Measurements from ENCODE around the gene LGALS9B.
"Not testable (repeated sequence)": the region's sequence is repeated elsewhere in the genome, so short reads cannot be mapped to it uniquely, and the experiment has no call there.

LGALS9B gene

DNA sequence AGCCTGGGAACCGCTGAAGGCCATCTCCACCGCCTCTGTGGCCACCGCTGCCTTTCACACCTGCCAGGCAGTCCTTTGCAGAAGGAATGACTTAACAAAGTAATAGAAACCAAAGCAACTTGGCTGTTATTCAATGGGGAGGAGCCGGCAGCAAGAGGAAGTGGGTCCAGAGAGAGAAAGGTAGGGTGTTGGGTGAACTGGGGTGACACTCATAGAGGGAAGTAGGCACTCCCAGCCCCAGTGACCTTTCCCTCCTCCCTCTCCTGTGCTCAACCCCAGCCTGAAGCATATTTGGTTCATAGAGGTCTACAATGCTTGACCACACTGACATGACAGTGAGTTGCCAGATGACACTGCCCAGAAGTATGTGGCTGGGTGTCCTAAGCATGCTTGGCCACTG lies at the start of gene LGALS9B:
LGALS9B (minus strand) TSS at position 93 of the 400 bp plus-strand sequence; CDS start at position 24, 69 bp downstream.
- H3K27me3 ChIP-seq (ENCODE audit: control insufficient read depth, low read length); H4K20me1 ChIP-seq (ENCODE audit: control insufficient read depth, insufficient read depth, low read depth, low read length); H3K4me2 ChIP-seq (ENCODE audit: low read length); H3K36me3 ChIP-seq (ENCODE audit: control insufficient read depth, low read length); H3K79me2 ChIP-seq (ENCODE audit: control insufficient read depth, low read length); H3K27ac ChIP-seq (ENCODE audit: low read depth, low read length); H3K9me2 ChIP-seq (replicated peaks; ENCODE audit: control insufficient read depth, low read length); H3K4me1 ChIP-seq (ENCODE audit: control insufficient read depth, low read length); H3K4me3 ChIP-seq (ENCODE audit: low read length); H3K9me3 ChIP-seq (ENCODE audit: control insufficient read depth, insufficient read depth, low read length); H3F3A ChIP-seq (ENCODE audit: control insufficient read depth, insufficient read depth): not testable (repeated sequence)

DNA sequence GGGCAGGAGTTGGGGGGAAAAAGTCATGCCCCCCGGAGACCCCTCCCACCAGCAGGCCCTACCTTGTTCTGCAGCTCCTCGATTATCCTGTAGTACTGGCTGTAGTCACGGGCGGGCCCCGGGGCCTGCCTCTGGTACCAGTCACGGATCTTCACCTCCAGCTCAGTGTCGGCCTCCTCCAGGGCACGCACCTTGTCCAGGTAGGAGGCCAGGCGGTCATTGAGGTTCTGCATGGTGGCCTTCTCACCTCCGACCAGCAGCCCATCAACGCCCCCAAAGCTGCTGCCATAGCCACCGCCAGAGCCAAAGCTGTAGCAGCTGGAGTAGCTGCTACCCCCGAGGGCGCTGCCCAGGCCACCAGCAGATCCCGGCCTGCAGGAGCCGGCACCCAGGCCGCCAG lies 49.6 kb upstream of the LGALS9B start:
- H3K4me1 ChIP-seq (ENCODE audit: control insufficient read depth, low read length); H3K4me2 ChIP-seq (ENCODE audit: low read length); H3K27ac ChIP-seq (ENCODE audit: low read depth, low read length); H4K20me1 ChIP-seq (ENCODE audit: control insufficient read depth, insufficient read depth, low read depth, low read length); H3K4me3 ChIP-seq (ENCODE audit: low read length); H3K36me3 ChIP-seq (ENCODE audit: control insufficient read depth, low read length); H3K9me2 ChIP-seq (replicated peaks; ENCODE audit: control insufficient read depth, low read length); H3F3A ChIP-seq (ENCODE audit: control insufficient read depth, insufficient read depth); H3K79me2 ChIP-seq (ENCODE audit: control insufficient read depth, low read length); H3K9me3 ChIP-seq (ENCODE audit: control insufficient read depth, insufficient read depth, low read length); H3K27me3 ChIP-seq (ENCODE audit: control insufficient read depth, low read length): not testable (repeated sequence)

DNA sequence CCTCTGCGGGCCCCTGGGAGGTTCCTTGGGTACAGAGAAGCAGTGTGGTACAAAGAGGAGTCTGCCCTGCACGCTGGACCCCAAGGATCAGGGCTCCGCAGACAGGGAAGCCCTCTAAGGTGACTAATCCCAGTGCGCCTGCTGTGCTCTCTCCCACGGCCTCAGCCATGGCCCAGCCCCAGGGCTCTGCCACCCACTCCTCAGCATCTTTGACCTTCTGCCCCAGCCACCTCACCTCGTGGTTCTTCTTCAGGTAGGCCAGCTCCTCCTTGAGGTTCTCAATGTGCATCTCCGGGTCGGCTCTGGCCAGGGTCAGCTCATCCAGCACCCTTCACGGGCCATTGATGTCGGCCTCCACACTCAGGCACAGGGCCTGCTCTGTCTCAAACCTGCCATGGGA lies 47.8 kb upstream of the LGALS9B start:
- not testable (repeated sequence) for H3K79me2 ChIP-seq (ENCODE audit: control insufficient read depth, low read length); H3K27ac ChIP-seq (ENCODE audit: low read depth, low read length)

DNA sequence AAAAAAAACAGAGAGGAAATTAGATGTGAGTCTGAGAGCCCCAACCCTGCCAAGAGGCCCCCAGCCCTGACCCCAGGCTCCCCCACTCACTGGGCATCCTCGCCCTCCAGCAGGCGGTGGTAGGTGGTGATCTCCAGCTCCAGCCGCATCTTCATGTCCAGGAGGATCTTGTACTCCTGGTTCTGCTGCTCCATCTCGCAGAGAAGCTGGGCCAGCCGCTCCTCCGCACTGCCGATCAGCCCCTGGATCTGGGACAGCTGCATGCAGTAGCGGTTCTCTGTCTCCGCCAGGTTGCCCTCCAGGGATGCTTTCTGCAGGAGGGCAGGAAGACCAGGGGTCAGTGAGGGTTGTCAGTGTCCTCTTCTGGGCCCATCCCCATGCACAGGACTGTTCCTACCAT lies 46.2 kb upstream of the LGALS9B start:
- H3K27me3 ChIP-seq (ENCODE audit: control insufficient read depth, low read length); H3K4me2 ChIP-seq (ENCODE audit: low read length); H3K36me3 ChIP-seq (ENCODE audit: control insufficient read depth, low read length); H3F3A ChIP-seq (ENCODE audit: control insufficient read depth, insufficient read depth); H3K9me3 ChIP-seq (ENCODE audit: control insufficient read depth, insufficient read depth, low read length); H4K20me1 ChIP-seq (ENCODE audit: control insufficient read depth, insufficient read depth, low read depth, low read length); H3K27ac ChIP-seq (ENCODE audit: low read depth, low read length); H3K4me3 ChIP-seq (ENCODE audit: low read length); H3K79me2 ChIP-seq (ENCODE audit: control insufficient read depth, low read length); H3K9me2 ChIP-seq (replicated peaks; ENCODE audit: control insufficient read depth, low read length); H3K4me1 ChIP-seq (ENCODE audit: control insufficient read depth, low read length): not testable (repeated sequence)

More for the DNA sequence above, 47.8 kb upstream of the LGALS9B start:
- H3K9me2 ChIP-seq (replicated peaks; ENCODE audit: control insufficient read depth, low read length); H3K4me2 ChIP-seq (ENCODE audit: low read length); H4K20me1 ChIP-seq (ENCODE audit: control insufficient read depth, insufficient read depth, low read depth, low read length); H3K9me3 ChIP-seq (ENCODE audit: control insufficient read depth, insufficient read depth, low read length); H3K27me3 ChIP-seq (ENCODE audit: control insufficient read depth, low read length); H3K4me3 ChIP-seq (ENCODE audit: low read length); H3K36me3 ChIP-seq (ENCODE audit: control insufficient read depth, low read length); H3K4me1 ChIP-seq (ENCODE audit: control insufficient read depth, low read length); H3F3A ChIP-seq (ENCODE audit: control insufficient read depth, insufficient read depth): not testable (repeated sequence)

DNA sequence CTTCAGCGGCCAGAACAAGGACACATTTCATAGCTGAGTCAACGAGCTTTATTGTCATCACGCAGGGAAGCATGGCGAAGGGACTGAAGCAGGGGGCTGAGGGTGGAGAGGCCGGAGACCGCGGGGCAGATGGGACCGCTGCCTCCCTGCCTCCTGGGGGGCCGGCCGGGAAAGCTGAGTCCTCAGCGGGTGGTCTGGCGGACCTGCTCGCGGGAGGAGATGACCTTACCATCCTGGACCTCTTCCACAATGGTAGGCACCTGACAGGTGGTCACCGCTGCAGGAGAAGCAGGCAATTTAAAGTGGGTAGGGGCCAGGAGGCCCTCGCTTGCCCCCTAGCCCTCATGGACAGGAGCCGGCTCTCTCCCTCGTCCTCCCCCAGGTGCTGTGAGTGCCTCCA lies 45.0 kb upstream of the LGALS9B start:
- not testable (repeated sequence) for H3K4me3 ChIP-seq (ENCODE audit: low read length); H4K20me1 ChIP-seq (ENCODE audit: control insufficient read depth, insufficient read depth, low read depth, low read length); H3F3A ChIP-seq (ENCODE audit: control insufficient read depth, insufficient read depth); H3K27me3 ChIP-seq (ENCODE audit: control insufficient read depth, low read length); H3K4me2 ChIP-seq (ENCODE audit: low read length); H3K9me3 ChIP-seq (ENCODE audit: control insufficient read depth, insufficient read depth, low read length); H3K79me2 ChIP-seq (ENCODE audit: control insufficient read depth, low read length); H3K27ac ChIP-seq (ENCODE audit: low read depth, low read length); H3K4me1 ChIP-seq (ENCODE audit: control insufficient read depth, low read length); H3K9me2 ChIP-seq (replicated peaks; ENCODE audit: control insufficient read depth, low read length); H3K36me3 ChIP-seq (ENCODE audit: control insufficient read depth, low read length)

DNA sequence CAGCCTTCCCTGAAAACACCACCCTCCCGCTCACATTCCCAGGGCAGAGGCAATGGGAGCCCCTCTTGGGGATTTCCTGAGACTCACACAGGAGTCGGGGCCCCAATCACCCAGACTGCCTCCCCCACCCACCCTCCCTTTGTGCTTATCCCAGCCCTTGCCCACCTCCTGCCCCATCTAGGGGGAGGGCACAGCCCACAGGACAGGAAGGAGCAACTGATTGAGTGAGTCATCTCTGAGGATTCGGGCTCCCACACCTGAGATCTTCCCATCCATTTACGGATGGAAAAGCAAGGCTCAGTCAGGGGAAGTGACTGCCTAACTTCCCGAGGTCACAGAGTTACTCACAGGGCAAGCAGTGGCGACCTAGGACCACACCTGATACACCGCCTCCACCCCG lies 44.4 kb upstream of the LGALS9B start:
- not testable (repeated sequence) for H3K9me3 ChIP-seq (ENCODE audit: control insufficient read depth, insufficient read depth, low read length); H3K79me2 ChIP-seq (ENCODE audit: control insufficient read depth, low read length)

DNA sequence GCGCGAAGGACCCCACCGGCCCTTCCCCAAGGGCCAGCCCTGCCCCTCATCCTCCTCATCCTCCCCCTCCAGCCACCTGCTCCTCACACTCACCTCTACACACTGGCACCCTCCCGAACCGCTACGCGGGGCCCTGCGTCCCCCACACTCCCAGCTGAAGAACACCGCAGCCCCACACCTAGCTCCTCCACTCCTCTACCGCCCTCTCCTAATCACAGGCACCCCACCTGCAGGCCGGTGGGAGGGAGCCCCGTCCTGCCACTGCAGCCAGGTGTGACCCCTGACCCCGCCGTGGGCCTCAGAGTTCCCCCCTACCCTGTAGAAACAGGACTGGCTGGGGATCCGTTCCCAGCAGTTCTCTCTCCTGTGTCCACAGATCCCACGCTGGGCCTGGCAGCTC lies 38.0 kb upstream of the LGALS9B start:
- not testable (repeated sequence) for H3K36me3 ChIP-seq (ENCODE audit: control insufficient read depth, low read length); H3F3A ChIP-seq (ENCODE audit: control insufficient read depth, insufficient read depth); H3K9me3 ChIP-seq (ENCODE audit: control insufficient read depth, insufficient read depth, low read length); H3K9me2 ChIP-seq (replicated peaks; ENCODE audit: control insufficient read depth, low read length); H3K27me3 ChIP-seq (ENCODE audit: control insufficient read depth, low read length); H3K27ac ChIP-seq (ENCODE audit: low read depth, low read length); H3K79me2 ChIP-seq (ENCODE audit: control insufficient read depth, low read length); H4K20me1 ChIP-seq (ENCODE audit: control insufficient read depth, insufficient read depth, low read depth, low read length); H3K4me2 ChIP-seq (ENCODE audit: low read length); H3K4me1 ChIP-seq (ENCODE audit: control insufficient read depth, low read length); H3K4me3 ChIP-seq (ENCODE audit: low read length)

More for the DNA sequence above, 44.4 kb upstream of the LGALS9B start:
- H4K20me1 ChIP-seq (ENCODE audit: control insufficient read depth, insufficient read depth, low read depth, low read length); H3K9me2 ChIP-seq (replicated peaks; ENCODE audit: control insufficient read depth, low read length); H3K4me3 ChIP-seq (ENCODE audit: low read length); H3K27ac ChIP-seq (ENCODE audit: low read depth, low read length); H3K4me1 ChIP-seq (ENCODE audit: control insufficient read depth, low read length); H3F3A ChIP-seq (ENCODE audit: control insufficient read depth, insufficient read depth); H3K36me3 ChIP-seq (ENCODE audit: control insufficient read depth, low read length); H3K27me3 ChIP-seq (ENCODE audit: control insufficient read depth, low read length); H3K4me2 ChIP-seq (ENCODE audit: low read length): not testable (repeated sequence)

DNA sequence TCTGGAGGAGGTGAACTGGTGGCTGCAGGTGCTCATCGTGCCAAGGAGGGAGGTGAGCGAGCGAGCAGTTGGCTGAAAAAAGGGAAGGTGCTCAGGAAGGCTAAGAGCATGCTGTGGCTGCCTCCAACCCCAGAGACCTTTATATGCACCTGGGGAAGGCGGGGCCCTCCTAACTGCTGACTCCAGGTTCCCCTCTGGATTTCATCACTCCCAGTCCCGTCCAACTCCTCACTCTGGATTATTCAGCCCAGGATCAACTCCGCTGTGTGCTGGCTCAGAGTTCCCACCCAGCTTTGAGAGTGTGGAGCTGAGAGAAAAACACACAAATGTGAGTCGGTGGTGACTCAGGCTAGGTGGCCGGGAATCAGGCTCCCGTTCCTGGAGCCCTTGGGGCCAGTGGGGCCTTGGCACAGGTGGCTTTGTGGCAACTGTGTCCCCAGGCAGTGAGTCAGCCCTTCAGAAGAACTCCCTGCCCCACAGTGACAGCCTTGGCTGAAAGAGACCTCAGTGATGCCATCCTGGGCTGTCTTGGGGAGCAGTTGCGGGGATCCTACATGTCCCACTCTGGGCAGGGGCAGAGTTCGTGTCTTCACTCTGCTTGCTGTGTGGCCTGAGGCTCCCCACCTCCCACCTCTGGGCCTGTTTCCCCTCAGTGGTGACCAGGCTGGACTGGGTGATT lies 37.2 kb upstream of the LGALS9B start:
- H4K20me1 ChIP-seq (ENCODE audit: control insufficient read depth, insufficient read depth, low read depth, low read length); H3K9me2 ChIP-seq (replicated peaks; ENCODE audit: control insufficient read depth, low read length); H3K4me2 ChIP-seq (ENCODE audit: low read length); H3K36me3 ChIP-seq (ENCODE audit: control insufficient read depth, low read length); H3F3A ChIP-seq (ENCODE audit: control insufficient read depth, insufficient read depth); H3K4me1 ChIP-seq (ENCODE audit: control insufficient read depth, low read length); H3K27ac ChIP-seq (ENCODE audit: low read depth, low read length); H3K9me3 ChIP-seq (ENCODE audit: control insufficient read depth, insufficient read depth, low read length); H3K27me3 ChIP-seq (ENCODE audit: control insufficient read depth, low read length); H3K79me2 ChIP-seq (ENCODE audit: control insufficient read depth, low read length); H3K4me3 ChIP-seq (ENCODE audit: low read length): not testable (repeated sequence)

Data from DOHH2 (cell line).